Thyroid gland (tissue), 4 donors: ENCODE results near the gene PTPN14. TPM values are rescaled to one million over a fixed set of nuclear protein-coding genes. Genes with fewer than 3 reads are reported as not detected.

ENCODE experiments used
- DNase-seq, 2 donors: peaks; one replicate each; pipeline ENCODE4 v3.0.0-alpha.2; 2019
- H3K27ac ChIP-seq, 3 donors: fragments of 200-600 bp; sonication (generic); 1 replicate in 2 of 3; 2 replicates in 1 of 3; pipeline ENCODE4 v1.5.1; 2016 to 2019; ENCODE audit warnings: mild to moderate bottlenecking in 1 of 3, moderate library complexity in 1 of 3
- H3K27me3 ChIP-seq: fragments of 200-600 bp; sonication (generic); one replicate; pipeline ENCODE4 v1.5.1; 2019
- H3K36me3 ChIP-seq, 2 donors: fragments of 200-600 bp; sonication (generic); one replicate each; pipeline ENCODE4 v1.5.1; 2016 to 2019
- H3K4me1 ChIP-seq, 2 donors: fragments of 200-600 bp; sonication (generic); one replicate each; pipeline ENCODE4 v1.5.1; 2017 to 2019
- H3K4me3 ChIP-seq, 3 donors: fragments of 200-600 bp; sonication (generic); replicated peaks in 1 of 3; 1 replicate in 2 of 3; 2 replicates in 1 of 3; pipeline ENCODE4 v1.5.1; 2016; ENCODE audit warnings: mild to moderate bottlenecking in 1 of 3
- H3K9me3 ChIP-seq: fragments of 200-600 bp; sonication (generic); one replicate; pipeline ENCODE4 v1.5.1; 2017
- POLR2A ChIP-seq, 2 donors: fragments of 450-650 bp; IDR thresholded peaks; one replicate each; pipeline ENCODE4 v1.6.1; 2017; ENCODE audit warnings: antibody characterized with exemption in 2 of 2, mild to moderate bottlenecking in 2 of 2, moderate library complexity in 1 of 2
- WGBS, 2 donors: methylation state at CpG; one replicate each; pipeline ENCODE4 v1.1.5; 2017; 5-methylcytosine and 5-hydroxymethylcytosine counted together
- intact Hi-C: fragments of 100-400 bp; cut with DNase I; formaldehyde crosslinking; loops from one replicate; pipeline ENCODE4 v1.15.1; 2023
- total RNA-seq, 4 donors: library from RNA; depleted of rRNA; stranded (reverse); fragments of >200 nt; gene quantifications; one replicate each; pipeline ENCODE4 v1.2.3, GENCODE V29; 2016
- TF ChIP-seq, protein P1 (sequence below), 6 experiments: fragments of 200-600 bp in 3 of 6; fragments of 450-650 bp in 3 of 6; sonication (generic) in 3 of 6; IDR thresholded peaks; one replicate each; pipeline ENCODE4 v1.5.1; 2016 to 2019; ENCODE audit warnings: antibody characterized with exemption in 6 of 6, mild to moderate bottlenecking in 2 of 6, inconsistent platforms in 1 of 6, moderate library complexity in 1 of 6

Gene PTPN14
- total RNA-seq, 4 donors from 2014 or later: 28.1 to 33.4 (median 31.8) TPM

DNA sequence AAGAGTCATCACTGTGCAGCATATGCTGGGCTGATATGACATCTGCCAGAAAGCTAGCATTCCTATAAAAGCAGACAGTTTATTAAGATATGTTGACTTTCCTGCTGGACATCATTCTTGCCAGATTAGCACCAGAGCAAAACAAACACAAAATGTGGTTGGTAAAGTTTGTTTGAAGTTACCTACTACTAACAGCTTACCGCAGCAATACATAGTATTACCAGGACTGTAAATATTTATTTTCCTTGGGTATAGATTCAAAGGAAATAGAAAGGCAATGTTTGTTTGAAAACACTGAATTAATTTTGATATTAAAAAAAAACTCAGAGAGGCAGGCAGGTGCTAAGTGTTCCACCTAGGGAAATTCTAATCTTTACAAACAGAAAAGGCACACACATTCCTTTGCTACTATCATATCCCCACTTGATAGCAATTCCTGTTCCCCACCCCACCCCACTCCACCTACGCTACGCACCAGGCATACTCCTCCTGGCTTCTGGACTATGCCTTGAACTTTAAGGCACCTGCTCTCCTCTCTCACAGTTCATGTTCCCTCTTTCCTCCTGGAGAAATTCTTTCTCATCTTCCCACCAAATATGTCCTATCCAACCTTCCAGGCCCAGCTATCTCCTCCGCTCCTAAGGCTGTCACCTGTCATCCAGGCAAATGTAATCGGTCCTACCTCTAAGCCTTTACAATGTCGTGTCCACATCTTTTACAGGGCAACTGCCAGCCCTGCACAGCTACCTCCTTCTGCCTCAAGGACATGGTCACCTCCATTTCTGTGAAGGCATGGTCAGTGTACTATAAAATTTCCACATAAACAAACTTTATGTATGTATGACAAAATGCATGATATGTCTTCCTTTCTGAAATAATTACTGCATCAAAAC, 34.7 kb downstream of the PTPN14 start:
- no peak for DNase-seq
- H3K4me1 ChIP-seq: peaks cover 12 to 33% of the 10 kb centered on the region in 2 donors
- H3K27ac ChIP-seq: no peak overlapping the region
- WGBS, 2 donors: 90 to 91% methylated on average over 6 of the region's 6 CpGs
- H3K36me3 ChIP-seq: no peaks in the 10 kb centered on the region
- H3K27me3 ChIP-seq: no peaks in the 10 kb centered on the region
- no peaks in the 10 kb centered on the region for H3K9me3 ChIP-seq
- H3K4me3 ChIP-seq: no peak overlapping the region
- TF ChIP-seq POLR2A (IDR thresholded peaks at IDR 0.05): no peak
- TF ChIP-seq, protein P1, sequence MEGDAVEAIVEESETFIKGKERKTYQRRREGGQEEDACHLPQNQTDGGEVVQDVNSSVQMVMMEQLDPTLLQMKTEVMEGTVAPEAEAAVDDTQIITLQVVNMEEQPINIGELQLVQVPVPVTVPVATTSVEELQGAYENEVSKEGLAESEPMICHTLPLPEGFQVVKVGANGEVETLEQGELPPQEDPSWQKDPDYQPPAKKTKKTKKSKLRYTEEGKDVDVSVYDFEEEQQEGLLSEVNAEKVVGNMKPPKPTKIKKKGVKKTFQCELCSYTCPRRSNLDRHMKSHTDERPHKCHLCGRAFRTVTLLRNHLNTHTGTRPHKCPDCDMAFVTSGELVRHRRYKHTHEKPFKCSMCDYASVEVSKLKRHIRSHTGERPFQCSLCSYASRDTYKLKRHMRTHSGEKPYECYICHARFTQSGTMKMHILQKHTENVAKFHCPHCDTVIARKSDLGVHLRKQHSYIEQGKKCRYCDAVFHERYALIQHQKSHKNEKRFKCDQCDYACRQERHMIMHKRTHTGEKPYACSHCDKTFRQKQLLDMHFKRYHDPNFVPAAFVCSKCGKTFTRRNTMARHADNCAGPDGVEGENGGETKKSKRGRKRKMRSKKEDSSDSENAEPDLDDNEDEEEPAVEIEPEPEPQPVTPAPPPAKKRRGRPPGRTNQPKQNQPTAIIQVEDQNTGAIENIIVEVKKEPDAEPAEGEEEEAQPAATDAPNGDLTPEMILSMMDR (IDR thresholded peaks at IDR 0.05): no peak
- intact Hi-C loops: no loop called here

DNA sequence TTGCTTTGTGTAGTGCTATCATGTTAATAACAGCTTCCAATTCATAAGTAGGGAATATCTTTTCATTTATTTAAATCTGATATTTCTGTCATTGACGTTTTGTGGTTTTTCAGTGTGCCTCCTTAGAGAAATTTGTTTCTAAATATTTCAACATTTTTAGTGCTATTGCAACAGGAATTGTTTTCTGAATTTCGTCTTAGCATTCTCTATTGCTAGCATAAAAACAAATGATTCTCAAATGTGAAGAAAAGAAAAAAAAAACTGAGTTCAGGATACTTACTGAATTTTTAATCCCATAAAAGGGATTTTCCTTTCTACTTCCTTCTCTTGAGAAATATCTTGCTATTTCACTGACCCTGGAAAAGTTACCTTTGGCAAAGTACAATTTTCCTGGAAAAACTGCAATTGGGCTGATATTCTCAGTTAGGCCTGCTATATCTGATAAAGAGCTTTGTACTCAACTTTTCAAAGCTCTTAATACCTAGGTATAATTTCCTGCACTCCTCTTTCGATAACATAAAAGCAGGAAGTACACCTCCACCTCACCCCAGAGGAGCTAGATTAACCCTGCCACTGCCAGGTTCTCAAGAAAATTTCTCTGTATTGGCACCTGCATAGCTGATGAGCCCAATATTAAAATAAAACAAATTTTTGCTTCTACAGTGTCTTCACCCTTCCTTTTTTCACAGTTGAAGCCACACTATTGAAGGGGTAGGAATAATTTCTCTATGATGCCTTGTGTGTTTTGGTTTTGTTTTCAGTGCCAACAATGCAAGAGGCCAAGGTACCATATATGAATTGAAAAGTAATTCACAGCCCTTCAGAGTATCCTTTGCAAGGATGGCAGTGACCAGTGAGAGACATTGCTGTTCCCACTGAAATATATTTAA, 35.6 kb downstream of the PTPN14 start:
- no peak for TF ChIP-seq POLR2A (IDR thresholded peaks at IDR 0.05)
- TF ChIP-seq, protein P1 (IDR thresholded peaks at IDR 0.05): no peak
- Histone ChIP-seq H3K9me3 (no peaks in the 10 kb centered on the region), H3K27me3 (no peaks in the 10 kb centered on the region), H3K27ac (no peak overlapping the region), H3K36me3 (no peaks in the 10 kb centered on the region), H3K4me1 (peaks cover 12 to 29% of the 10 kb centered on the region in 2 donors), H3K4me3 (no peak overlapping the region)
- no peak for DNase-seq
- WGBS, 2 donors: 67 to 70% methylated on average over 3 of the region's 3 CpGs
- intact Hi-C loops: no loop called here

DNA sequence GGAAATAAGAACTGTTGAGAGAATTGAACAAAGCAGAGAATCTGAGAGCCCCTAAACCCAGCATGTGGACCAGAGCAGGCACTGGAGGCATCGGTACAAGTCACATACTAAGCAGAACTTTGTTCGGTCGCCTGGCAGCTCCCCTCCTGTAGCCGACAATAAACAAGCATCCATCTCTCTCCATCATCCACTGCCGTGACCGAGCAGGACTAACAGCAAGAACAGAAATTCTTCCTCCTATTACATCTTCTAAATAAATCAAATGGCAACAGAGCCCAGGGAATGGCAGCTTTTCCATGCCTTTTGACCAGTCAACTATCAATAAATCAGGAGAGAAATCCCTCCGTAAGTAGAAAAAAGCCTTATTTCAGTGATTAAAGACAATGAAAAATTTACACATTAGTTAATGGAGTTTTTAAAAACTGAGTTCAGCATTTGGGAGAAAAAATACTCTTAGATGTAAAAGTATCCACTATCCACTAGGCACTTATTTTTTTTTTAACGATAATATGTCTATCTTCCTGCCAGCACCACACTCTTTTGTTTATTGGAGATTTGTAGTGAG, 36.5 kb downstream of the PTPN14 start:
- Histone ChIP-seq H3K27ac (no peak overlapping the region), H3K27me3 (no peaks in the 10 kb centered on the region), H3K4me3 (no peak overlapping the region), H3K9me3 (no peaks in the 10 kb centered on the region), H3K4me1 (peaks cover 8 to 21% of the 10 kb centered on the region in 2 donors), H3K36me3 (no peaks in the 10 kb centered on the region)
- WGBS, 2 donors: 85 to 88% methylated on average over 8 of the region's 8 CpGs
- intact Hi-C loops: no loop called here
- no peak for TF ChIP-seq POLR2A (IDR thresholded peaks at IDR 0.05)
- TF ChIP-seq, protein P1 (IDR thresholded peaks at IDR 0.05): no peak
- no peak for DNase-seq

DNA sequence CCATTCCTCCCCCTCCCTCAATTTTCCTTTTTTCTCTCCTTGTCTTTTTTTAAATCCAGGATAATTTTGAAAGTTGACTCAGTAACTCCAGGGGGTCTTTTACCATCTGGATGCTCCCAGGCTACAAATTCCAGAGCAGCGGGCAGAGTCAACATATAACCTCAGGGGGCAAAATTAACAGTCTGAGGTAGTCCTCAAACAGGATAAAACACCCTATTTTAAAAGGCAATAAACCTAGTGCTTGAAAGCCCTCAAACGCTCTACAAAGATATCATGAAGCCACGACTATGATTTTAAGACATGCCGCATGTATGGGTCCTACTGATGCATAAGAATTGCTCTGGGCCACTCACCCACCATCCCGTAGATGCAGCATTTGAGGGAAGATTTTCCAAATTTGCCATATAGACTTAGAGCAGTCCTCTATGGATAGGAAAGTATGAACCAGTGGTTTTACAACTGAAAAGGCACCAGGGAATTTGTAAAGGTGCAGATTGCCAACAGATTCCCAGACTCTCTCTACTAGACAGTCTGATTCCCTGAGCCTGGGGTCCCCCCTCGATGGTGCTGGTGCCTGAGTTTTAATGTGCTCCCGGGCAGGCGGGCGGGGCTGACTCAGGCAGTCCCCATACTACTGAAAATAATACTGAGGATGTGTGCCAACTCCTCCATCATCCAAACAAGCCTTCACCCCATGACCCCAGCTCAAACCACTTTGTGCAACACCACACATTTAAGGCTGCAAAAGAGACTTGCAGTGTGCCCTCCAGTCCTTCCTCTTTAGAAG, 37.2 kb downstream of the PTPN14 start:
- WGBS, 2 donors: 78 to 88% methylated on average over 5 to 9 of the region's 9 CpGs
- no peak for DNase-seq
- Histone ChIP-seq H3K4me3 (no peak overlapping the region), H3K27ac (no peak overlapping the region), H3K9me3 (no peaks in the 10 kb centered on the region), H3K27me3 (no peaks in the 10 kb centered on the region), H3K36me3 (no peaks in the 10 kb centered on the region), H3K4me1 (peaks cover 8 to 21% of the 10 kb centered on the region in 2 donors)
- intact Hi-C loops: no loop called here
- no peak for TF ChIP-seq POLR2A (IDR thresholded peaks at IDR 0.05)
- TF ChIP-seq, protein P1 (IDR thresholded peaks at IDR 0.05): no peak
